ENCODE measurements around the gene TASP1.
"Not testable (repeated sequence)": the region's sequence is repeated elsewhere in the genome, so short reads cannot be mapped to it uniquely, and the experiment has no call there.

The TASP1 gene

DNA sequence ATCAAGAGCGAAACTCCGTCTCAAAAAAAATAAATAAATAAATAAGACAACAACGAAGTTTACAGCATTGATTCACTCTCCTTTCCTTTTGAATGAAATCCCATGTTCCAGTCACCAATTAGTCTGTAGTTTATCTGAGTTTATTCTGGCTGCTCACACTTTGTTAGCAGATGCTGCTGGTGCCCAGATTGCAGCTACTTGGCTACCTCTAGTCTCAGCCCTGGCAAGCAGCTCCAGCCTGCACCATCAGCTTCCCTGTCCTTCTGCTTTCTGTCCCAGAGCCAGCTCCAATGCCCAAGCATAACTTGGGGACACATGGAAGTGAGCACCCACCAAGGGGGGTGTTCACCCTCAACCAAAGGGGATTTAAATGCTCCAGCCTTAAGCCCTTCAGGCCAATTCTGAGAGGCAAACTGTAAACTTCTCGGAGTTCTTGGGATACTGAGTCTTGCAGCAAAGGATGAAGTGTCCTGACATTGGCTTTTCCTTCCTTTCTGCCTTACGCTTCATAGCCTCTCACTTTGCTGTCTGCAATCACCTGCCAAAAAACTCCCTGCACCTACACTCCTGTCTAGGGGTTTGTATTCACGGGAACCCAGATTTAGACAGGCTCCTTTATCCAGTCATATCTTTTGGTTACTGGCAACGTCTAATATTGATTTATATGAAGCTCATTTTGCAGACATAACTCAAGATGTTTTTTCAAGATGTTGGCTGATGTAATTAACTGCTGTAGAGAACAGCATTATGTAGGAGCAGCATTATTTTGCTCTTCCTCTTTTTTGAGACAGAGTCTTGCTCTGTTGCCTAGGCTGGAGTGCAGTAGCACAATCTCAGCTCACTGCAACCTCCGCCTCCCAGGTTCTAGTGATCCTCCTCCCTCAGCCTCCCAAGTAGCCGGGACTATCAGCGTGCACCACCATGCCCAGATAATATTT, 9.8 kb upstream of the TASP1 start:
- no peak for DNase-seq

DNA sequence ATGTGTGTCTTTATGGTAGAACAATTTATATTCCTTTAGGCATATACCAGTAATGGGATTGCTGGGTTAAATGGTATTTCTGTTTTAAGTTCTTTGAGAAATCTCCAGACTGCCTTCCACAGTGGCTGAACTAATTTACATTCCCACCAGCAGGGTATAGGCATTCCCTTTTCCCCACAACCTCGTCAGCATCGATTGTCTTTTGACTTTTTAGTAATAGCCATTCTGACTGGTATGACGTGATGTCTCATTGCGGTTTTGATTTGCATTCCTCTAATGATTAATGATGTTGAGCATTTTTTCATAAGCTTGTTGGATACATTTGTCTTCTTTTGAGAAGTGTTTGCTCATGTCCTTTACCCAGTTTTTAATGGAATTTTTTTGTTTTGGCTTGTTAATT, 5.3 kb upstream of the TASP1 start:
- DNase-seq = no peak

DNA sequence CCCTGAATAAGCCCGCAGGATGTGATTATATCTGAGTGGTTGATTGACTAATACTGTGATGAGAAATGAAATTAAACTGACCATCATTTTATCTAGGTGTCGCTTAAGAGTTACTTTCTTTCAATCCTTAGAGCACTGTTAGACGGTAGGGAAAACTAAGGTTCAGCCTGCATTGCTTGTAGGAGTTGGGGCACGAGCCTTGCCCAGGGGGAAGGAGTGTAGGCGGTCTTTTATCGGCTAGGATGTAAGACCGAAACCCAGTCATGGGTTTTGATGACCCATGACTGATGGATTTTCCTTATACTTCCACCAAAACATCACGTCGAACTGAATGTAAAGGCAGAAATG, 392 bp upstream of the TASP1 start:
- DNase-seq = no peak

DNA sequence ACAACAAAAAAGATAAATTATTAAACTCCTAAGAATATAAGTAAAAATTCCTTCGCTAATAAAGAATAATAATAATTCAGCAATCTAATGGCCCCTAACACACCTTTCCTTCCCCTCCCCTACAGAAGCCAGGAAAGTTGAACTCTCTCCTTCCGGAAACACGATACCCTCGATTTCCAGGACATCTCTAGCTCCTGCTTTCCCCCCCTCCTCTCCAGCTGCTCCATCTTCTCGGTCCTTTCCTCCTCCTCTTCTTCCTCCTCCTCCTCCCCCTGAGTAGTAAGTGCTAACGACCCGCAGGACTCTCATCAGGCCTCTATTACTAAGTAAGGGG, 603 bp downstream of the TASP1 start:
- no peak for DNase-seq

DNA sequence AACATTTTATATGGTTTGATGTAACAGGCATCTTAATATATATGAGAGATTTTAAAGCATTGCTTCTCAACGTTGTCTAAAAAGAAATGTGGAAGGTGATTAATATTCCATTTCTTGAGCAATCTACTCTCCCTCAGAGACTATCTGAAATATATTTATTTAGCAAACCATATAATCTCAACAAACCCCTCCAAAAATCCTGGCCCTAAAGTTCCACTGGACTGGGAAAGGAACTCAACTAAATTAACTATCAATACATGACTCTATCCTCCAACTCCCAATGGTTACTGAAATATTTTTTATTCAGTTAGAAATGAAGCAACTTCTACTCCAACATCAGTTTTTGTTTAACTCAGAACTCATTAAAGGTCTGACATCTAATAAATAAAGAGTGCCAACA, 6.3 kb downstream of the TASP1 start:
- DNase-seq = no peak

DNA sequence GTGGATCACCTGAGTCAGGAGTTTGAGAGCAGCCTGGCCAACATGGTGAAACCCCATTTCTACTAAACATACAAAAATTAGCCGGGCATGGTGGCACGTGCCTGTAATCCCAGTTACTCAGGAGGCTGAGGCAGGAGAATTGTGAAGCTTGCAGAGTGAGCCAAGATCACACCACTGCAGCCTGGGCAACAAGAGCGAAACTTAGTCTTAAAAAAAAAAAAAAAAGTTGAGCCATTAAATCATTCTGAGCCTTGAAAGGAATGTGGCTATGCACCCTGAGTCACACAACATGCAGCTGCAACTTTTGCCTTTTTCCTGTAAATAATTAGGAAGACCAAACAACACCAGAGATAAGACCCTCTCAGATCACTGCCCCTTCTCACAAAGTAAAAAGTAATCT, 11.2 kb downstream of the TASP1 start:
- not testable (repeated sequence) for DNase-seq

DNA sequence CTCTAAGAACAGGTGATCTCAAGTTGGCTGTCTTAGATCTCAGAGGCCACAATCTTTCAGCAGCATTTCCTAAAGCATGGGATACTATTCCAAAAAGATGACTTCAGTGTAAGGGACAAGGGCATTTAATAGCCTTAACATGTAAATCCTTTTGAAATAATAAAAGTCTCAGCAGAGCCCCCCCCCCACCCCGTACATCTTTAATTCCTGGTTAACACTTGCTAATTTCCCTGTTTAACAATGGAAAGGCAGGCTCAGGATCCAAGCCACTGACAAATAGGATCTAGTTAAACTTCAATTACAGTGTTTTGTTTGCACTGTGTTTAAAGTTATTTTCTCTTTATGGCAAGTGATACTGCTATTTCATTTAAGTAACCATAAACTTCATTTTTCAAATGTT, 12.0 kb downstream of the TASP1 start:
- DNase-seq = no peak

DNA sequence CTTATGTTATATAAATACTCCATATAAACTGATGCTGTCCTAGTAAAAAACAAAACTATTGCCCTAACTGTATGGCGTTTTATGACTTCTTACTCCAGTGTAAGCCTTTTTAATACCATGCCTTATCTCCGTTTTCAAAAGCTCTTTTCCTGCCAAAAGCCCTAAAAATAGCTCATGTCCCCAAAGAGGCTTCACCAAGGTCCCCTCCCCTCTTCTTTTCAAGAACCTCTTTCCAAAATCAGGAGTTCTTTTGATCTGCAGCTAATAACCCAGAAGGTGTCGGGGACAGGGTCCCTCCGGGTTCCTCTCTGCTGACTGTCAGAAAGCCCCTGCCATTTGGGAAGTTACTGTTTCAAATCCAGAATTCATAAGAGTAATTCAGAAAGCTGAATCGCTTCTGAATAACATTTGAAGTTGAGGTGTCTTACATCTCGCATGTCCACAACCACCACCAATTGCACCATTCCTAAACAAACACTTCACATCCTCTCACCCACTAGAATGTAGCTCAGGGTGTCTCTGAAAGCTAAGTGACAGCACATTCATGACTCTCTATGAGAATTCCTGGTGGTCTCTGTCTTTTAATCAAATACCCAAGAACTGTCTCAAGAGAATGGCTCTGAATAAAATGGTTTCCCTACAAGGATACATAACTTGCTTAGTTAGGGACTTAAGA, 13.3 kb downstream of the TASP1 start:
- no peak for DNase-seq

DNA sequence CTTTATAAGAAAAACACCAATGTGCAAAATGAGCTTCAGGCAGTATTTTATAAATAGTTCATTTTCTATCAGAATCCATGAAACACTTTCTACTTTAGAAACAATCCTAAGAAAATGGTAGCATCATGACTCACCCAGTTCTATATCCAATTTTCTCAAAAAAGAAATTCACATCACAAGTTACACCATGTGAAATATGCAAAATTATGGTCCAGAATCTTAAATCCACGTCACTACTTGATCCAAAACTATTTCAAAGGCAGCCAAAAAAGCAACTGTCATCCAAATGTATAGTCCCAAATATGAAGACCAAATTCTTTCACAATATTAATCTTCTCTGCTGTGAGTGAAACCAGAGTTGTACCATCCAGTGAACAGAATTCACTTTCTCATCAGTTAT, 19.3 kb downstream of the TASP1 start:
- DNase-seq = not testable (repeated sequence)

DNA sequence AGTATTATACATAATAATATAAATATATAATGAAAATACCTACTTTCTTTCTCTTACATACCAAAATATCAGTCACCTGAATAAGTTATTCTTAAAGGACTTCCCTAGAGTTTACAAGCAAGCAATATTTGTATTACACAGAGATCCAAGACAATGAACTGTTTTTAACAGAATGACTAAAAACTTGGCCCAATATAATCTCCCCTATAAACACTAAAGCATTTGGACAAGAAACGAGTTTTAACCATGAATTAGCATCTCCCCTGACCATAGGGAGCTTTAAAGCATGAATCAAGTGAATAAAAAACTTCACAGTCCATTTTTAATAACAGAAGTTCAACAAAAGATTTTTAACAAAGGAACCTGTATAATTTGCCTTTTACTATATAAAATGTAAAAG, 20.3 kb downstream of the TASP1 start:
- DNase-seq = not testable (repeated sequence)

DNA sequence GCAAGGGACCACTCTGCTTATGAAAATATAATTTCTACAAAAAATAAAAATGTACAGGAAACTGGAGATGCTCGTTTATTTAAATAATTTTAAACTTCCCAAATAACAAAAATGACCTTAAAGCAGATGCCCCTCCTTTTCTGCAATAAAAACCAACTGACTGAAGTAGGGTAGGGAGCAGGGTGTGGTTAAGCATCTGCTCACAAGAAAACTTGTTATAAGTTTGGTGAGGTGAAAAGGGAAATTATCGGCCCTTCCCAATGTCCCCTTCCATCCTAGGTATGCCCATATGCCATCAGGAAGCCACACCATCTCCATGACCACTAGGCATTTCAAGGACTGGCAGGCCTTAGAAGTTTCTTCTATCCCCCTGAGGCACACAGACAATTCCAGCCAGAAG, 21.1 kb downstream of the TASP1 start:
- not testable (repeated sequence) for DNase-seq

DNA sequence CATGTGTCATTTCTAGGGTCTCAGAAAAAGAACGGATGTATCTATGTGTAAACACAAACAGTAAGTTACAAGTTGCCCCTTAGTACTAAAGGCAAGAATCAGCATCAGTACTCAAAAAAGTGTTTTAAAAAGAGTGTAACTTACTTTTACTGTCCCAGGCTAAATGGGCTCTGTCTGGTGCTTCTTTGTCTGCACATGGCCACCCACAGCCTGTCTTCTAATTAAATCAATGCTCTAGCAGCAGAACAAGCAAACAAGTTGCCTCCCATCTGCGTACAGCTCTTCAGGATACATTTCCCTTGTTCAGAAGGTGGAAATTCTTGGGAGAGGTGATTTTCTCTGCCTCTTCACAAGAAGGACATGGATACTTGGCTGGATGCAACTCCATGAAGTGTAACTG, 22.0 kb downstream of the TASP1 start:
- DNase-seq = not testable (repeated sequence)

DNA sequence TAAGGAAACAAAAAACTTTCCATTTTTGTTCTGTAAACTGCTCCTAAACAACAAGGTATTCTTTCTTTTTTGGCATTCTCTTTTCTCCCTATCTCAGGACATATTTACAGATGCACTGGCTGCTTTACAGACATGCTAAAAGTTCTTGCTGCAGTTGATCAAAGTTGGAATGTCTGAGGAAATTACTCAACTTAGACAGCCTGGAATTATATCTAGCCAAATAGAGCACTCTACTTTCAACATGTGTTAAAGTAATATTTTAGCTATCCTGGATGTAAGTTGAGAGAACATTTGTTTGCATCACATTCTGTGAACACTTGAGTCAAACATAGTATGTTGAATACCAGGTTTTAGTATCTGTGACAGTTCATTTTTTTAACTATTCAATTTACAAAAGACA, 24.8 kb downstream of the TASP1 start:
- DNase-seq = no peak

DNA sequence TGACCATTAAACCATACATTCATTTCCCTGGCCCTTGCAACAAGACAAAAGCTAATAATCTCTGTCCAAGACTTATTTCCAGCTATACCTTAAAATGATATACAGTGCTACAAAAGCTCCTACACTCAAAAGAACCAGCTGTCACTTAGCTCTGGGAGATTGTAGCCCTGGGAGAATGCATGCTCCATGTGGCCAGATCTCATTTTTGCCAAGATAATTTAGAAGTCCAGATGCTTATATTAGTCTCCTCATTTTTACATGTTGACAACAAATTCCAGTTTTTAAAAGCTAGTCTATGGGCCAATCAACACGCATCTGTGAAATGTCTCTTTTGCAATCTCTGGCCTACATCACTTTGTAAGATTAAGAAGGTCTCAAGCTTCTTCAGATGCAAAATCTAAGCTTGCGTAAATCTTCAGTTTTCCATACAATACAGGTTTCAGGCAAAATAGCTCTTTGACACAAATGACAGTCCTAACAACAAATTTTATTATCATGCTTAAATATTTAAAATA, 27.1 kb downstream of the TASP1 start:
- DNase-seq = no peak

DNA sequence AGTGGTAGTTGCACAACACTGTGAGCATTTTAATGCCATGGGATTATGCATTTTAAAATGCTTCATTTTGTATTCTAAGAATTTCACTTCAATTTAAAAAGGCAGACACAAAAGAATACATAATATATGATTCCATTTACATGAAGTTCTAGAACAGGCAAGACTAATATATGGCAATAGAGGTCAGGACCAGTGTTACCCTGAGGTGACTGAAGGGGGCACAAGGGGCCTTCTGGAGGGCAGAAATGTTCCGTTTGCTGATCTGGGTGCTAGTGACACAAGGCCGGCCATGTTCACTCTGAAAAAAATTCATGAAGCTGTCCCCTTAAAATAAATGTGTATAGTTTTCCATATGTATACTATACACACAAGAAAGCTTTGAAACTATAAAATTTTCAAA, 28.5 kb downstream of the TASP1 start:
- no peak for DNase-seq

DNA sequence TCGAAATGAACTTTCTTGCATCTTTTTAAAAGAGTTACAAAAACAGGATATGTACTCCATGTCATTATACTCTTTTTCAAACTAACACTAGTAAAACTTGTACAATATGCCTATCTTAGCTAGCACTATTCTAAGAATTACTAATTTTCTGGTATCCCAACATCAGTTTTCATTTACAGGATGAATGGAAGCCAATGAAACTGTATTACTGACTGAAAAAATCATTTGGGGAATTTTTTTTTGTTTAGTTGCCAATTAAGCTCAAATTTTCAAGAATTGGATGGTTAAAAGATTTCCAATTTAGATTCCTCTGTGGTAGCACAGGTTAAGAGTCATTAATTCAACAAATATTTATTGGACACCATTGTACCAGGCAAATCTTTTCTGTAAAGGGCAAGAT, 30.7 kb downstream of the TASP1 start:
- DNase-seq = no peak

DNA sequence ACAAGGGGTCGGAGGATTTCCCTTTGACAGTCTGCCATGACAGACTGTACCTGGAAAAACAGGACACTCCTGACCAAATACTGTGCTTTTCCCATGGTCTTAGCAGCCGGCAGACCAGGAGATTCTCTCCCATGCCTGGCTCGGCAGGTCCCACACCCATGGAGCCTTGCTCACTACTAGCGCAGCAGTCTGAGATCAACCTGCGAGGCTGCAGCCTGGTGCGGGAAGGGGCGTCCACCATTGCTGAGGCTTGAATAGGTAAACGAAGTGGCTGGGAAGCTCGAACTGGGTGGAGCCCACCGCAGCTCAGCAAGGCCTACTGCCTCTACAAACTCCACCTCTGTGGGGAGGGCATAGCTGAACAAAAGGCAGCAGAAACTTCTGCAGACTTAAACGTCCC, 45.3 kb downstream of the TASP1 start:
- not testable (repeated sequence) for DNase-seq

DNA sequence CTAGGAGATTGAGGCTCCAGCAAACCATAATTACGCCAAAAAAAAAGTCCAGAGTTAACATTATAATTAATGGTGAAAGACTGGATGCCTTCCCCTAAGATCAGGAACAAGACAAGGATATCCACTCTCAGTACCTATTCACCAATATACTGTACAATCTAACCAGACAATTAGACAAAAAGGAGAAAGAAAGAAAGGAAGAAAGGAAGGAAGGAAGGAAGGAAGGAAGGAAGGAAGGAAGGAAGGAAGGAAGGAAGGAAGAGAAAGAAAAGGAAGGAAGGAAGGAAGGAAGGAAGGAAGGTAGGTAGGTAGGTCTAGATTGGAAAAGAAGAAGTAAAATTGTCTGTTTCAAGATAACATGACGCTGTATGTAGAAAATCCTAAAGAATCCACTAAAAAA, 50.7 kb downstream of the TASP1 start:
- no peak for DNase-seq

DNA sequence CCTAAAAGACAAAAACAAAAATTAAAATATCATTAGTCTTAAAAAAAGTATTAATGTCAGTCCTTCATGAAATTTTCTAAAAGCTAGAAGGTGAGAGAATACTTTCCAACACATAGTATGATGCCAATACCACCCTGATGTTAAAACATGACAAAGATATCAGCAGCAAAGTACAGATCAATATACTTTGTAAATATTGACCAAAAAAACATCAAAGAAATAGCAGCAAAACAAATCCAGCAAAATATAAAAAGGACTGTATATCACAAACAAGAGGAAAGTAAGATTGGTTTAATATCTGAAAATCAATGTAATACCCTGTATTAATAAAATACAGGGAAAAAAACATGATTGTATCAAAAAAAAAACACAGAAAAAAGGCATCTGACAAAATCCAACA, 51.4 kb downstream of the TASP1 start:
- DNase-seq = no peak

DNA sequence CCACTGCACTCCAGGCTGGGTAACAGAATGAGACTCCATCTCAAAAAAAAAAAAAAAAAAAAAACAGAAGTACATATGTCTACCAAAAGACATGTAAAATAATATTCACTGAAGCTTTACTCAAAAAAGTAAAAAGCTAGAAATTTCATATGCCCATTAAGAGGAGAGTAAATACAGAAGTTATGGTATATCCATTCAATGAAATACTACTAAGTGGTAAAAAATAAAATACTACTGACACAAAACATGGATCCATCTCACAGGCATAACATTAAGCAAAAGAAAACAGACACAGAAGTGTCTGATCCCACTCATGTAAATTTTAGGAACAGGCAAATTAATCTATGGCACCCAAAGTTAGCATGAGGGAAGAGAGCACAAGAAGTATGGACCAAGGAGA, 52.6 kb downstream of the TASP1 start:
- no peak for DNase-seq

DNA sequence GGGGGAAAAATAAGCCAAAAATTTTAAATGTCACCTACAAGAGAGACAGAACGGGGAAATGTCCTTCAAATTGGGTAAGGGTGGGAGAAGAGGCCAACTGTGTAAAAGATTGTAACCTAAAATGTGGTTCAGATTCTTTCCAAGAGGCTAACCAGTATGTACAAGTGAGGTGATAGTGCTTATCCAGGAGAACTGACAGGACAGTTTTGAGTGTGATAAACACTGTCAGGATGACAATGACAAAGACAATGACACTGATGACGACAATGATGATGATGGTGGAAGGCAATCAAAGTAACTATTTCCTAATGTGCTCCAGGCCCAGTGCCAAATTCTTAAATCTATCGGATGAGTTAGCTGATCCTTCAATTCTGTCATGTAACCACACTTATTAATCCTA, 57.3 kb downstream of the TASP1 start:
- DNase-seq = no peak

DNA sequence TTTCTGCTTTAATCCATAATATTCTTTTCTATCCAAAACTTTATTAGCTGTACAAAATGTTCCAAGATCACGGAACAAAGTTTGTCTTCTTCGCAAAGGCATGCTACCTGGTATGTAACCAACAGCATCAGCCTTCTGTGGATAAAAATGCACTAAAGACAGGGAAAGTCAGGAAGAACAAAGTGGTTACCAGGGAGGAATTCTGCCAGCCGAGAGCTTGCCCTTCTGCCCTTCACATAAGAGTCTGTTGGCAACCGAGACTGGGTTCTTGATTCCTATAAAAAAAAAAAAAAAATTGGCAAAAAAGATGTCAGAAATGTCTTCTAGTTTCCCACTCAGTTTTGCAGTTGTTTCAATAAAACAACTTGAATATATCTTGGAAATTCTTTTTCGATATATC, 58.0 kb downstream of the TASP1 start:
- no peak for DNase-seq

DNA sequence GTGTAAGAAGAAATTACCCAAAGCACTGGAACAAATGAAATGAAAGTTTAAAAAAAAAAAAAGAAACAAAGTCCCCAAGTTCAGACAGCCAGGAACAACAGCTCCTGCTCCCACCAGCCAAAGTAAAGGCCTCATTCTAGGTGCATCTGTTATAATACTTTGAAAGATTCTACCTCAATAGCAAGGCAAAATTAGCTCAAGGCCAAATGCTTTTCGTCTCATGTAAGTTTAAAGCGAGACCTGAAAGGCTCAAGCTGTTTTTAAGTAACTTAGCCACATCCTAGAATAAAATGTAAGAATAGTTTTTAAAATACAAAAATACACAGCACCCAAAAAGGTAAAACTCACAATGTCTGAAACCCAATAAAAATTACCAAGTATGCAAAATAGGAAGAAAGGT, 64.7 kb downstream of the TASP1 start:
- DNase-seq = no peak

DNA sequence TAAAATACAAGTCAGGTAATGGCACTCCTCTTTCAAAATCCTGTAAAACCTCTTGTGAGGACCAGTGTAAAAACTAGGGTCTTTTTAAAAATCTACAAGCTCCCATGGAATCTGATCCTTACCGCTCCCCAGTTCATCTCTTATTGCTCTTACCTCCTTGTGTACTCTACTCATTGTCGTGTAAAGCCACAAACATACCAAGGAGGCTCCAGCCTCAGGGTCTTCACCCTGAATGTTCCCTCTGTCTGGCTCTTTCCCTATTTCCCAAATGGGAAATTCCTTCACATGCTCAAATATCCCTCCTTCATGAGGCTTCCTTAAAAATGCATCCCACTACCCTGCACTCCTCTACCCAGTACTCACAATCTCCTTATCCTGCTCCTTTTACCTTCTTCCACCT, 67.1 kb downstream of the TASP1 start:
- no peak for DNase-seq

DNA sequence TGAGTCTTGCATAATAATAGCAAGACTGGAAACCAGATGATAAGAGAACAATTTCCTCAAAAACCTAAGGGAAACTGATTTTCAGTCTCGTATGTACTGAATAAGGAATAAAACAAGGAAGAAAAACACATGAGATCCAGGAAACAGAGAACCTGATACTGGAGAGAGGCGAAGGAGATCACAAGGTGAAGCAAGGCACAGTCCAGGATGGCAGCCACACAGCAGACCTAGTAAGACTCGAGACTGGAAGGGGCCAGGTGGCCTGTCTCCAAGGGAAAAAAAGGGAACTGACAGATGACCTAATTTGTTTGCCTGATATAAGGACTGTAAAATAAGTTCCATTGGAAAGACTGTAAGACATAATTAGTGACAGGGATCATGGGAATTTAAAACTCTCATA, 71.1 kb downstream of the TASP1 start:
- no peak for DNase-seq

Data from cortex of kidney (tissue), 1 donor.